Body of pancreas (tissue), 4 donors: ENCODE results near the gene FAM20C.

ENCODE experiments used
- POLR2A ChIP-seq, 3 donors: fragments of 450-650 bp; IDR thresholded peaks; one replicate each; pipeline ENCODE4 v1.6.1; 2016; ENCODE audit warnings: antibody characterized with exemption in 3 of 3, mild to moderate bottlenecking in 2 of 3
- TF ChIP-seq, protein P1 (sequence below), 7 experiments: fragments of 450-650 bp in 4 of 7; fragments of 200-600 bp in 3 of 7; sonication (generic) in 3 of 7; IDR thresholded peaks; one replicate each; pipeline ENCODE4 v1.5.1; 2016 to 2019; ENCODE audit warnings: antibody characterized with exemption in 7 of 7

DNA sequence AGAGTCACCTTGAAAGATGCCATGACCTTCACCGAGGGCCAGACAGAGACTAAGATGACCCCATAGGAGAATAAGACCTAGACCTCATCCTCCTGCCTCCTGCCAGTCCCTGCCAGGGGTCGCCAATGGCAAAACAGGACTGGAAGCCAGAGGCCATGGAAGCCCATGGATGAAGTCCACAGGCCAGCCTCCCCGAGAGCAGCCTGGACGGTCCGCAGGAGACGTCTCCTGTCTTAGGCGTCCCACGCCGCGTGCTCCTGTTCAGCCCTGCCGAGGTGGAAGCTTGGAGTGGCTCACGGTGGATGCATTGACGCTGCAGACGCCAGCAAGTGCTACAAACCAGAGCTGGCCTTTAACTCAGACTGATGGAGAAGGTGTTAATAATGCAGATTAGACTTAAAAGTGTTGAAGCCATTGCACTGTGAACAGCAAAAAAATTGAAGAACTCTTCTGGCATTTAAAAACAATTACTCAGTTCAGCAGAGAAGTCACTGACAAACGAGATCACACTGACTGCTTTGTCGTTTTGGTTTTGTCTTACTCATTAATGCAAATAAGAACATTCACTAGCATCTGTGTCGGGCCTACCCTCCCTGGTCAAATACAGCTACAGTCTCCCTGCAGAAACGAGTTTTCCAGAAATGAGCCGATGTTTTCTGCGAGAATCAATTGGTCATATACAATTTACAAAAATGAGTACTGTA is 38.1 kb upstream of the FAM20C start:
- TF ChIP-seq, protein P1, sequence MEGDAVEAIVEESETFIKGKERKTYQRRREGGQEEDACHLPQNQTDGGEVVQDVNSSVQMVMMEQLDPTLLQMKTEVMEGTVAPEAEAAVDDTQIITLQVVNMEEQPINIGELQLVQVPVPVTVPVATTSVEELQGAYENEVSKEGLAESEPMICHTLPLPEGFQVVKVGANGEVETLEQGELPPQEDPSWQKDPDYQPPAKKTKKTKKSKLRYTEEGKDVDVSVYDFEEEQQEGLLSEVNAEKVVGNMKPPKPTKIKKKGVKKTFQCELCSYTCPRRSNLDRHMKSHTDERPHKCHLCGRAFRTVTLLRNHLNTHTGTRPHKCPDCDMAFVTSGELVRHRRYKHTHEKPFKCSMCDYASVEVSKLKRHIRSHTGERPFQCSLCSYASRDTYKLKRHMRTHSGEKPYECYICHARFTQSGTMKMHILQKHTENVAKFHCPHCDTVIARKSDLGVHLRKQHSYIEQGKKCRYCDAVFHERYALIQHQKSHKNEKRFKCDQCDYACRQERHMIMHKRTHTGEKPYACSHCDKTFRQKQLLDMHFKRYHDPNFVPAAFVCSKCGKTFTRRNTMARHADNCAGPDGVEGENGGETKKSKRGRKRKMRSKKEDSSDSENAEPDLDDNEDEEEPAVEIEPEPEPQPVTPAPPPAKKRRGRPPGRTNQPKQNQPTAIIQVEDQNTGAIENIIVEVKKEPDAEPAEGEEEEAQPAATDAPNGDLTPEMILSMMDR (IDR thresholded peaks at IDR 0.05), result no peak
- TF ChIP-seq POLR2A (IDR thresholded peaks at IDR 0.05), result no peak
